D721Med (cell line): ENCODE results near the gene RYK.
A peak's percentile ranks its signal among the peaks of the same experiment; 100 is the strongest.

Experiments
- DNase-seq: peaks from one replicate; pipeline ENCODE4 v3.0.0; 2011; ENCODE audit warnings: low spot score; ENCODE audit not compliant: insufficient read length
- FAIRE-seq: peaks from 2 replicates; lab custom pipeline; 2011; peaks lifted over from hg19 to GRCh38; lab: Jason Lieb, UNC
- CTCF ChIP-seq: IDR thresholded peaks from 2 replicates; pipeline ENCODE4 v1.5.1; 2012; ENCODE audit warnings: mild to moderate bottlenecking, control low read depth; ENCODE audit not compliant: insufficient read depth; ENCODE audit errors: missing control alignments

The RYK gene

GRCh38 chr3:134250717-134251220, at the start of gene RYK:
Gene RYK (minus strand): TSS chr3:134250859. CDS start chr3:134250654, 205 bp downstream.
- TF ChIP-seq CTCF: no peak
- peak; percentile 50 for DNase-seq
- FAIRE-seq: no peak

- TF ChIP-seq CTCF: no peak
- no peak for FAIRE-seq
Measured at GRCh38 chr3:134299888-134300206, 49.2 kb upstream of the RYK start.

GRCh38 chr3:134299185-134299887, 48.7 kb upstream of the RYK start:
- DNase-seq (no peak), FAIRE-seq (no peak)
- TF ChIP-seq CTCF: peak; percentile 18

More at GRCh38 chr3:134299888-134300206, 49.2 kb upstream of the RYK start:
- no peak for DNase-seq

GRCh38 chr3:134298249-134298648, 47.6 kb upstream of the RYK start:
- FAIRE-seq (no peak), DNase-seq (no peak)
- TF ChIP-seq CTCF: no peak

GRCh38 chr3:134296616-134297015, 46.0 kb upstream of the RYK start:
- FAIRE-seq (no peak), DNase-seq (no peak)
- TF ChIP-seq CTCF: no peak

- no peak for DNase-seq
- no peak for TF ChIP-seq CTCF
- no peak for FAIRE-seq
Measured at GRCh38 chr3:134295930-134296329, 45.3 kb upstream of the RYK start.
